ENCODE results near the gene LARP1B. TPM values are rescaled to one million over a fixed set of nuclear protein-coding genes. Genes with fewer than 3 reads are reported as not detected.
"Not testable (repeated sequence)": the region's sequence is repeated elsewhere in the genome, so short reads cannot be mapped to it uniquely, and the experiment has no call there.

The LARP1B gene
- total RNA-seq, 1 donor from 2014 or later: 24.2 TPM

- DNase-seq (ENCODE audit: low spot score): no peak
- intact Hi-C loops (cut with DNase I): no loop called here
These were observed 61.9 kb downstream of the LARP1B start for GRCh38 chr4:128123036-128123435.

- no peak for DNase-seq (ENCODE audit: low spot score)
- intact Hi-C loops (cut with DNase I): no loop called here
These were observed 69.5 kb downstream of the LARP1B start for GRCh38 chr4:128130621-128131020.

DNA sequence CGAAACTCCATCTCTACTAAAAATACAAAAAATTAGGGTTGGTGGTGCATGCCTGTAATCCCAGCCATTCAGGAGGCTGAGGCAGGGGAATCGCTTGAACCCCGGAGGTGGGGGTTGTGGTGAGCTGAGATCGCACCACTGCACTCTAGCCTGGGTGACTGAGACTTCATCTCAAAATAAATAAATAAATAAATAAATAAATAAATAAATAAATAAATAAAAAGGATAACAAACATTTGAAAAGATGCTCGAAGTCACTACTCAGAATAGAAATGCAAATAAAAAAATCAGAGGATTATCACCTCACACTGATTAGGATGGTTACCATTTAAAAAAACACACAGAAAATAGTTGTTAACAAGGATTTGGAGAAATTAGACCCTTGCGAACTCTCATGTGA, 73.8 kb downstream of the LARP1B start:
- no peak for DNase-seq (ENCODE audit: low spot score)
- intact Hi-C loops (cut with DNase I): no loop called here

DNA sequence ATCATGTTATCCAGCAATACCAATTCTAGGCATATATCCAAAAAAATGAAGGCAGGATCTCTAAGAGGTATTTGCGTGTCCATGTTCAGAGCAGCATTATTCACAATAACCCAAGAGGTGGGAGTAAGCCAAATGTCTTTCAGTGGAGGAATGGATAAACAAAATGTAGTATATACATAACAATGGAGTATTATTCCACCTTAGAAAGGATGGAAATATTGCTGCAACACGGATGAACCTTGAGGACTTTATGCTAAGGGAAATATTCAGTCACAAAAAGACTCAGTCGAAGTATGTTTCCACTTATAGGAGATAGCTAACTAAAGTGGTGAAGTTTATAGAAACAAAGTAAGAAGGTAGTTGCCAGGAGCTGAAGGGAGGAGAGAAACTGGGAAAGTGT, 74.3 kb downstream of the LARP1B start:
- no peak for DNase-seq (ENCODE audit: low spot score)
- intact Hi-C loops (cut with DNase I): no loop called here

DNA sequence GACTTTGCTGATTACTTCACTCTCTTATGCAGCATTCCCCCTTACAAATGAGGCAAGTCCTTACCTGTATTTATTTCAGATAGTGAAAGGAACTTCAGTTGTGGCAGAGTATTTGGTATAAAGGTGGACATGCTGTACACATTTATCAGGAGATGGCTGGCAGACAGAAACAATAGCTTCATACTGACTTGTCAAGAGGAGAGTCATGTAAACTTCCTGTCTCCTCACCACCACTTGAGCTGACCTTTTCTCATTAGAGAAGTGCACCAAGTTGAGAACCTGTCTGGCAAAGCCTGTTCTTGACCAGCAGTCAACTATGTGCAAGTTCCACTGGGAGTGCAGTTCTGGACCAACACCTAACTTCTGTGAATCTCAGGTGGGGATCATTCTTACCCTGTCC, 80.8 kb downstream of the LARP1B start:
- DNase-seq (ENCODE audit: low spot score): no peak
- intact Hi-C loops (cut with DNase I): no loop called here

DNA sequence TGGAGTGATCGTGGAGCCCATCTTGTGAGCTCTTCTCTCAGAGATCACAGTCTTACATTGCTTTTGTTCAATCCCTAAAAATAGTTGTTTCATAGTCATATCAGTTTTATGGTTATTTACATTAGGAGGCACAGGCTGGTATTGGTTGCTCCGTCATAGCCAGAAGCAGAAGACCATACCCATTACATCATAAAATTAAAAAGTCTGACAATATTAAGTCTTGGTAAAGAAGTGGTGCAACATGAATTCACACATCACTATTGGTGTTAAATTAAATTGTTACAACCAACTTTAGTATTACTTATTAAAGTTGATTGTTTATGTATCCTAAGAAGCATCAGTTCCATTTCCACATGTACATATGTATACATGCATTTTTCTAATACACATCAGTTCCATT, 84.6 kb downstream of the LARP1B start:
- no peak for DNase-seq (ENCODE audit: low spot score)
- intact Hi-C loops (cut with DNase I): no loop called here

DNA sequence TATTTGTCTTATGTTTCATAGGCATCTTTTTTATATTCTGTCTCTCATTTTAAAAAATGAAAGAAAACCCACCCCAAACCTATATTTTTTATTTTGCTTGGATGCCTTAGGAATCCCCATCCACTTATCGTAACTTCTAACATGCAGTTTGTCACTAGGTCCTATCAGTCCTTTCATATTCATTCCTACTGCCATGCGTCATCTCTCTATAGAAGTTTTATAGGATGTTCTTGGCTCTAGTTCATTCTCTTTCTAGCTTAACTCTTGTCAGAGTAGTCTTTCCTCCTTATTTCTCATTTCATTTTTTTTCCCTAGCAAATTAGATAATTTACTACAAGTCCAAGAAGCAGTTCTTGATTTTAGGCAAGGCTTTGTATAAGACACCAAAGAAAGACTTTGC, 92.7 kb downstream of the LARP1B start:
- DNase-seq (ENCODE audit: low spot score): no peak
- intact Hi-C loops (cut with DNase I): no loop called here

GRCh38 chr4:128155231-128155855, 94.2 kb downstream of the LARP1B start:
- intact Hi-C loops (cut with DNase I): no loop called here
- no peak for DNase-seq (ENCODE audit: low spot score)

- intact Hi-C loops (cut with DNase I): no loop called here
- DNase-seq (ENCODE audit: low spot score): no peak
These were observed 94.9 kb downstream of the LARP1B start for GRCh38 chr4:128155874-128156456.

GRCh38 chr4:128156472-128156871, 95.4 kb downstream of the LARP1B start:
- DNase-seq (ENCODE audit: low spot score); intact Hi-C loops (cut with DNase I): not testable (repeated sequence)

- no peak for DNase-seq (ENCODE audit: low spot score)
- intact Hi-C loops (cut with DNase I): no loop called here
These were observed 97.8 kb downstream of the LARP1B start for GRCh38 chr4:128158894-128159293.

DNA sequence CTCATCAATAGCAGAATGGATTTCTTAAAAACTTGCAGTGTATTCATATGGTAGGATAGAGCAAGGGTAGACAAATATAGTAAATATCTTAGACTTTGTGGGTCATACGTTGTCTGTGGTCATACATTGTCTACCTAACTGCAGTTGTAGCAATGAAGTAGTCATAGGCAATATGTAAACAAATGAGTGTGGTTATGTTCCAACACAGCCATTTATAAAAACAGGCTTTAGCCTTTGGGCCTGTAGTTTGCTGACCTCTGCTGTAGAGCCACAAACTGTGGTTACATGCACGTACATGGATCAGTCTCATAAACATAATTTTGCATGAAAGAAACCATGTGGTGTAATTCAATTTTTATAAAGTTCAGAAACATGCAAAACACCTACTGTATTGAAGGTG, 98.9 kb downstream of the LARP1B start:
- DNase-seq (ENCODE audit: low spot score): no peak
- intact Hi-C loops (cut with DNase I): no loop called here

GRCh38 chr4:128161138-128161537, 100.0 kb downstream of the LARP1B start:
- DNase-seq (ENCODE audit: low spot score): no peak
- intact Hi-C loops (cut with DNase I): no loop called here

DNA sequence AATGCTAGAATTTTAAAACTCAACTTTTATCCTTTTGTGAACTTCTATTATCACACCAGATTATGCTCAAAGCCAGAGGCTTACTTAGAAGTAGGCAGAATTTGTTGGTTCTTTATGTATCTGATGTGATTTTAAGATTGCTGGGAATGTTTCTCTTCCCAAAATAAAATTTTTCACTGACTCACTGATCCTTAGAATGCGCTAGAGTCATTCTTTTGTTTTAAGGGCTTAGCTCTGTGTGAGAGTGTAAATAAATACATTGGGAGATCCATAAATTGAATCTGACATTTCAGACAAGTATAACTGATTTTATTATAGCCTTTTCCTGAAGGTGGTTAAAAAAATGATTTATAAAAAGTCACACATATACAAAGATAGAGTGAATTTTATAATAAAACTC, 101.3 kb downstream of the LARP1B start:
- intact Hi-C loops (cut with DNase I): no loop called here
- DNase-seq (ENCODE audit: low spot score): no peak

DNA sequence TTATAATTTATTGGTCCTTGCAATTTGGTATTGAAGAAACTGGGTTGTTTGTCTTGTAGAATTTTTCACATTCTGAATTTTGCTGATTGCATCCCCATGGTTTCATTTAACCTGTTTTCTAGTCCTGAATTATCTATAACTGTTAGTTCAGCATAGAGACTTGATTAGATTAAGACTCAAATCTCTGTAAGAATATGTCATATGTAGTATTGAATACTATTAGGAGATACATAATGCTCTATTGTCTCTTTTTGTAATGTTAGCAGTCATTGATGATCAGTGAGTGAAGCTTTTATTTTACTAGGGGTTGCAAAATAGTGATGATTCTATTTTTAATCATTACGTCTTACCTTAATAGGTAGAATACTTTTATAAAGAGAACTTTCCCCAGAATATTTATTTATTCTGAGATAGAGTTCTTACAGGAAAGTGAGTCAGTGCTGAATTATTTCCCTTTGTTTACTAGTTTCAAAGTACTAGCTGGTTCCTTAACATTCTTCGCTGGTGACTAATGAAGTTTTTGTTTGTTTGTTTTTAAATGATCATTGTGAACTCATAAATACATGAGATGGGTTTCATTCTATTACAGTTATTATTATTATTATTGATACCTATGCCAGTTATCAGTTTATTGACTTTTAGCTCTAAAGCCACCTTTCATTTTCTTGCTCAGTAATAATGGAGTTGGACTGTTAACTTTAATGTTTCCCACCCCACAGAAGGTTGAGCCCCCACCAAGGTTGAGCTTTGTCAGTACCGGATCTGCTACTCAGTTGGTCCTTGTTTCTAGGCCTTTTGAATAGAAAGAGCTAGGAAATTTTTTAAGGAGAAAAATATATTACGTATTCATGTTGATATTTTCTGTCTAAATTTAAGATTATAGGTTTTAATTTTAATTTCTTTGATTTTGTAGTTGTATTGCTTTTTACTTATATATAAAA, 102.3 kb downstream of the LARP1B start:
- DNase-seq (ENCODE audit: low spot score): no peak

GRCh38 chr4:128166982-128167381, 105.9 kb downstream of the LARP1B start:
- DNase-seq (ENCODE audit: low spot score): no peak
- intact Hi-C loops (cut with DNase I): no loop called here

More for the DNA sequence above, 102.3 kb downstream of the LARP1B start:
- intact Hi-C loops (cut with DNase I): no loop called here

DNA sequence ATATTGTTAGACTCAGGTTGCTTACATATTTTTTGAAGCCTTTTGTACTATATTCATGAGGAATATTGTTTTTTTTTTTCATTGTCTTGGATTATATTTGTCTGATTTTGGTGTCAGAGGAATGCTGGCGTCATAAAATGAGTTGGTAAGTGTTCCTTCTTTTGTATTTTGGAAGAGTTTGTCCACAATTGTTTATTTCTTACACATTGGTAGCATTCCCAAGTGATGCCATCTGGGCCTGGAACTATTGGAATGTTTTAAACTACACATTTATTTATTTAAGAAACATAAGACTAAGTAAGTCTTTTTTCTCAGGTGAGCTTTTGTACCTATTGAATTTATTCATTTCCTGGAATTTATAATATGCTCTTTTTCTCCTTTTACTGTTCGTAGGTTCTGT, 107.6 kb downstream of the LARP1B start:
- no peak for DNase-seq (ENCODE audit: low spot score)
- intact Hi-C loops (cut with DNase I): no loop called here

GRCh38 chr4:128169245-128169644, 108.1 kb downstream of the LARP1B start:
- intact Hi-C loops (cut with DNase I): no loop called here
- DNase-seq (ENCODE audit: low spot score): no peak

- intact Hi-C loops (cut with DNase I): no loop called here
- DNase-seq (ENCODE audit: low spot score): no peak
These were observed 115.5 kb downstream of the LARP1B start for GRCh38 chr4:128176643-128177042.

DNA sequence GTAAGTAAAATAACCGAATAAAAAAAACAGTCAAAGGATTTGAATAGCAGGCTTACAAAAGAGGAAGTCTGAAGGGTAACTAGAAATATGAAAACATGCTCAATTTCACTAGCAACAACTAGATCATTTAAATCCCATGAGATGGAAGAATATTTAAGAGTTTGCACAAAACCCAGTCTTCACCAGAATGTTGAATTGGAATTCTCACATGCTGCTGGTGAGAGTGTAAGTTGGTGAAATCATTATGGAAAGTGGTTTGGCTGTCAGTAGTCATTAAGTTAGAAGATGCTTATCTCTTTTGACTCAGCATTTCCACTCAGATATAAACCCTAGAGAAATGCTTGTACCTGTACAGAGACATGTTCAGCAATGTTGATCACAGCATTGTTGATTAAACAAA, 116.4 kb downstream of the LARP1B start:
- intact Hi-C loops (cut with DNase I): no loop called here
- DNase-seq (ENCODE audit: low spot score): no peak

- DNase-seq (ENCODE audit: low spot score): no peak
- intact Hi-C loops (cut with DNase I): no loop called here
These were observed 125.5 kb downstream of the LARP1B start for GRCh38 chr4:128186623-128187022.

Data from cardiac septum (tissue), 1 donor.